ENCODE measurements around the gene IFT122. TPM values are rescaled to one million over a fixed set of nuclear protein-coding genes. Genes with fewer than 3 reads are reported as not detected.

Gene IFT122
- total and polyA plus RNA-seq, 4 donors: 26.5 to 44.0 (median 36.7) TPM

DNA sequence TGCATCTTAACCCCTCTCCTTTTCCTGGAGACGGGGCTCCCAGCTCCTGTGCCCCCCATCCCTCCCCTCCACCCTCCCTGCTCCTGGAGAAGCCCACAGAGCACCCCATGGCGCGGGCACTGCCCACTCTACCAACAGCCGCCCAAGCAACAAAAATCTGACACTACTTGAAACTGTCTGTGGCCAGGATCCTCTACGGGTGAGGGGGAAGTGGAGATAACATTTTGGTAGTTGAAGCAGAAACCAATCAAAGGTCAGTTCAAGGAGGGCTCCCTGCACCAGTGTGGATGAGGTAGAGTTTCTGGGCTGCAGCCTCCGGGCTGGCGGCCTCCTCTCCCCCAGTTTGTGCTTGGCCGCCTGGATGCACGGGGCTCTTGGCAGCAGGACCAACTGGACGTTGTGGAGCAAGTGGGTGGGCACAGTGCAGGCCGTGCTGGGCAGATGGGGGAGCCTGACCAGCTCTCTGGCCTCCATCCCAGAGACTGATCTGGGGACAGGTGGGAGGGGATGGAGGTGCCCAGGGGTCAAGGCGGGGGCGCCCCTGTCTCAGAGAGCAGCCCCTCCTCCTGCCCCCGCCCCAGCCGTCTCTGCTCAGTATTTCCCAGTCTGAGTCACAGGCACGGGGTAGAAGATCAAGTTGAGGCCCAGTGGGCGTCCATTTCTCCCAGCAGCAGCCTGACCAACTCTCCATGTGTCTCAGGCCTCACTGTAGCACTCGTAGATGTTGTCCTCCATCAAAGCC, 115.8 kb downstream of the IFT122 start:
- Histone ChIP-seq H3K4me3 (ENCODE audit: low read depth, low read length) (no peak overlapping the region), H3K4me1 (ENCODE audit: control insufficient read depth, insufficient read depth, low read length) (peaks cover 80% of the 10 kb centered on the region), H3K9me3 (ENCODE audit: control insufficient read depth, insufficient read depth, low read length) (no peaks in the 10 kb centered on the region), H3K36me3 (ENCODE audit: control insufficient read depth, insufficient read depth, low read length) (peaks cover 24% of the 10 kb centered on the region), H3K27ac (ENCODE audit: low read depth, low read length) (no peak overlapping the region), H3K27me3 (ENCODE audit: control insufficient read depth, insufficient read depth, low read length) (no peaks in the 10 kb centered on the region)
- peak in 1 of 6 donors; percentile 34 for DNase-seq (ENCODE audit: low read depth in 4 of 6, low spot score in 6 of 6)
- 76% methylated on average over 16 of the region's 18 CpGs for WGBS (ENCODE audit: insufficient coverage)

DNA sequence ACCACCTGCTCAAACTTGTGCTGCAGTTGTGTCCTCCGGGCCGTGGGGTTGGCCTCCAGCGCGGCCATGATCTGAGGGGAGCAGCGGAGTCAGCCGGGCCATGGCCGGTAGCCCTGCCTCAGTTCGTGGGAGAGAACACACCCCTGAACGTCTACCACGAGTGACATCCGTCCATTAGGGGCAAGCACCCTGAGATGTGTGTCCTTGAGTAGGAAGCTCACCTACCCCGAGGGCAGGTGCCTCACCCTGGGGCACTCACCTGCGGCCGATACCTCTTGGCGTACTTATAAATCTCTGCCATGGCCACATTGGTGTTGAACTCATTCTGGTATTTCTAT, 116.3 kb downstream of the IFT122 start:
- Histone ChIP-seq H3K9me3 (ENCODE audit: control insufficient read depth, insufficient read depth, low read length) (no peaks in the 10 kb centered on the region), H3K27ac (ENCODE audit: low read depth, low read length) (no peak overlapping the region), H3K4me3 (ENCODE audit: low read depth, low read length) (no peak overlapping the region), H3K27me3 (ENCODE audit: control insufficient read depth, insufficient read depth, low read length) (no peaks in the 10 kb centered on the region), H3K4me1 (ENCODE audit: control insufficient read depth, insufficient read depth, low read length) (peaks cover 85% of the 10 kb centered on the region), H3K36me3 (ENCODE audit: control insufficient read depth, insufficient read depth, low read length) (peaks cover 29% of the 10 kb centered on the region)
- WGBS (ENCODE audit: insufficient coverage): 97% methylated on average over 13 of the region's 15 CpGs
- no peak for DNase-seq (ENCODE audit: low read depth in 4 of 6, low spot score in 6 of 6)

DNA sequence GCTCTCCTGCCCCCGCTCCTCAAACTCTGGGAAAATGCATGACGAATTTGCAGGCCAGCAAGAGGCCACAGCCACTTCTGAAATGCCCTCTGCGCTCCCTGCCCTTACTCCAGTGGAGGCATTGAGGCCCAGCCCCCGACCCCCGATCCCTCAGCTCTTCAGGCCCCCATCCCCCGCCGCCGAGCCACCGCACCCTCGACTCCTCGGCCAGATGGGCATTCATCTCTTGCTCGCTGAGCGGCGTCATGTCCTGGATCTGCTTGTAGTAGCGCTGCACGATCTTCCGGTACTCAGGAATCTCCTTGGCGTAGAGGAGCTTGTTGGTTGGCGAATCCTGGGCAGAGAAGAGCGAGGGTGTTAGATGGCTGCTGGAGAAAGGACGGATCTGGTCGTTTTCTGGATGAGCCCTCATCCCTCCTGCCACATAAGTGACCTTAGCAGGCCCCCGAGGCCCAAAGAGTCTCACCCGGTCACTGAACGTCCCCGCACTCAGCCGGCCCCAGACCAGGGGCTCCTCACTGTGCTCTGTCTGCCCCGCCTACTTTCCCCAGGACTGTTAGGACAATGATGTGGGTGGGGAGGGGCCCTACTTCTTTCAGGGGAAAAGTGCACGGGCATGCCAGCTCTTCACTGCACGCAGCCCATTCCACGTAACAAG, 117.0 kb downstream of the IFT122 start:
- peaks cover 30% of the 10 kb centered on the region for H3K36me3 ChIP-seq (ENCODE audit: control insufficient read depth, insufficient read depth, low read length)
- DNase-seq (ENCODE audit: low read depth in 4 of 6, low spot score in 6 of 6): peak in 1 of 6 donors; percentile 7
- H3K4me3 ChIP-seq (ENCODE audit: low read depth, low read length): no peak overlapping the region
- no peaks in the 10 kb centered on the region for H3K27me3 ChIP-seq (ENCODE audit: control insufficient read depth, insufficient read depth, low read length)
- H3K9me3 ChIP-seq (ENCODE audit: control insufficient read depth, insufficient read depth, low read length): no peaks in the 10 kb centered on the region
- peaks cover 92% of the 10 kb centered on the region for H3K4me1 ChIP-seq (ENCODE audit: control insufficient read depth, insufficient read depth, low read length)
- WGBS (ENCODE audit: insufficient coverage): 64% methylated on average over 24 of the region's 31 CpGs
- H3K27ac ChIP-seq (ENCODE audit: low read depth, low read length): peak overlapping the region; percentile 15

DNA sequence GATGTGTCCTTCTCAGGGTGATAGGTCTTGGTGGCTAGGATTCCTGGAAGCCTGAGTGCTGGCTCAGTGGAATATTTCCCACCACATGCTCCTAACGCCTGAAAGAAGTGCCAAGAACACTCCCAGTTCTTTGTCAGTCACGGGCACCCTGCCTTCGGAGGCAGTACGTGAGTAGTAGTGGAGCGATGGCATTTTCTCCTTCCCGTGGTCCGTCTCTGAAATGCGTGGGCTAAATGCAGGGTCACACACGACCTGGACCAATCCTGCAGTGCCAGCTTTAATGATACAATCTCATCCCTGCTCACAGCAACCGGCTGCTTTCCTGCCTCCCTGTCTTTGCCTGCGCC, 117.5 kb downstream of the IFT122 start:
- Histone ChIP-seq H3K36me3 (ENCODE audit: control insufficient read depth, insufficient read depth, low read length) (peaks cover 32% of the 10 kb centered on the region), H3K9me3 (ENCODE audit: control insufficient read depth, insufficient read depth, low read length) (no peaks in the 10 kb centered on the region), H3K4me1 (ENCODE audit: control insufficient read depth, insufficient read depth, low read length) (peaks cover 90% of the 10 kb centered on the region), H3K27ac (ENCODE audit: low read depth, low read length) (no peak overlapping the region), H3K27me3 (ENCODE audit: control insufficient read depth, insufficient read depth, low read length) (no peaks in the 10 kb centered on the region), H3K4me3 (ENCODE audit: low read depth, low read length) (no peak overlapping the region)
- peak in 2 of 6 donors; percentile 56 to 91 for DNase-seq (ENCODE audit: low read depth in 4 of 6, low spot score in 6 of 6)
- WGBS (ENCODE audit: insufficient coverage): 45% methylated on average over 6 of the region's 11 CpGs

DNA sequence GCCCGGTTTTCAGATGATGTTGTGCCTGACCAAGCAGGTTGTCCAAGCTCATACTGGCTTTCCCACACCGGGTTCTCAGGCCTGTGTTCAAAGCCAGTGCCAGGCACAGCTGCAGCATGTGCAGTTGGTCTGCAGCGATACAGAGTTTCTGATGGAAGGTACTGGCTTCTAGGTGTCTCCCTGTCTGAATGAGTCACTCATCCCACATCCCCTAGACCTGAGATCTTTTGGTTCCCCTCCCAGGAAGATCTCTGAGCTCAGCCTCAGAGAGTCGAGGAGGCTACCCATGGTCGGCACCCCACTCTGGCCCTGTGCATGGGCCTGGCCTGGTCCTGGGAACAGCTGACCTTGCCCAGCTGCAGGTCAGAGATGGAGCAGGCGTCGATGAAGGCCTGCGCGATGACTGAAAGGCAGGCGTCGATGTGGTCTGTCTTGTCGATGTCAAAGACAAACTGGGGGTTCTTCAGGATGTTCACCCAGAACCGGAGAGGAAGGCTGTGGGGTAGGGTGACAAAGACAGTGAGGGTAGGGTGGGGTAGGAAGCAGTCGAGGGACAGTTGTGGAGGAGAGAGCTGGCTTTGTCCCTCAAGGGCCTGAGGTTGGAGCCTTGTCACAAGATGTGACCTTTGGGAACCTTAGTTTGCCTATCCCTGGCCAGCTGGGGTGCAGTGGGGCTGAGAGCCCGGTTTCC, 118.2 kb downstream of the IFT122 start:
- no peaks in the 10 kb centered on the region for H3K9me3 ChIP-seq (ENCODE audit: control insufficient read depth, insufficient read depth, low read length)
- DNase-seq (ENCODE audit: low read depth in 4 of 6, low spot score in 6 of 6): no peak
- WGBS (ENCODE audit: insufficient coverage): 88% methylated on average over 14 of the region's 15 CpGs
- H3K36me3 ChIP-seq (ENCODE audit: control insufficient read depth, insufficient read depth, low read length): peaks cover 39% of the 10 kb centered on the region
- H3K27me3 ChIP-seq (ENCODE audit: control insufficient read depth, insufficient read depth, low read length): no peaks in the 10 kb centered on the region
- no peak overlapping the region for H3K27ac ChIP-seq (ENCODE audit: low read depth, low read length)
- H3K4me1 ChIP-seq (ENCODE audit: control insufficient read depth, insufficient read depth, low read length): peaks cover 87% of the 10 kb centered on the region
- H3K4me3 ChIP-seq (ENCODE audit: low read depth, low read length): no peak overlapping the region

DNA sequence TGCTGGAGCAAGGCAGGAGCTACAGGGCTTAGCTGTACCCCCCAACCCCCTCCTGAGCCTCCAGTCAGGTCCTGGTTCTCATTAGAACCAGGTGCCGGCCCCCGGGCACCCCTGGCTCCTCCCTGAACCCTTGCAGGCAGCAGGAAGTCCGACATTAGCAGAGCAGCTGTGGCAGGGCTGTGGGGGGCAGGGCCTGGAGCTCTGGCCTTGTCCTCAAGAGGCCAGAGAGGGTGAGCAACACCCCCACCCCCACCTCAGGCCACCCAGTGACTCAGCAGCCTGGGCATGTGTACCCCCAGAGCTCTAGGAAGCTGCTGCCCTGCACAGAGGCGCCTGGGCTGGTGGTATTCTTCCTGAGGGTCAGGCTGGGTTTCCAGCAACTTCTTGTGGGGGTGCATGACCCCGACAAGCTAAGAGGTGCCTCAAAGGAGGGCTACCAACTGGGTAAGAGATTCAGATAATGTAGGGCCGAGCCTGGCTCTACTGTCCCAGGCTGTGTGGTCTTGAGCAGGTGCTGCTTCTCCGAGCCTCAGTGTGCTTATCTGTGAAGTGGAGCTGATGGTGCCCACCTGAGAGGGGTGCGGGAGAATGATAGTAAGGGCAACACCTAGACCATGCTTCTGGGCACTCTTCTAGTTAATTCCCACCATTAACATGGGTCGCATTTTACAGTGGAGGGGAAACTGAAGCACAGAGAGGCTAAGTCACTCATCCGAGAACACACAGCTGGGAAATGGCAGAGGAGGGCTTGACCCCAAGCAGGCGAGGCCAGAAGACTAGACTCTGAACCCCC, 118.9 kb downstream of the IFT122 start:
- H3K4me1 ChIP-seq (ENCODE audit: control insufficient read depth, insufficient read depth, low read length): peaks cover 80% of the 10 kb centered on the region

DNA sequence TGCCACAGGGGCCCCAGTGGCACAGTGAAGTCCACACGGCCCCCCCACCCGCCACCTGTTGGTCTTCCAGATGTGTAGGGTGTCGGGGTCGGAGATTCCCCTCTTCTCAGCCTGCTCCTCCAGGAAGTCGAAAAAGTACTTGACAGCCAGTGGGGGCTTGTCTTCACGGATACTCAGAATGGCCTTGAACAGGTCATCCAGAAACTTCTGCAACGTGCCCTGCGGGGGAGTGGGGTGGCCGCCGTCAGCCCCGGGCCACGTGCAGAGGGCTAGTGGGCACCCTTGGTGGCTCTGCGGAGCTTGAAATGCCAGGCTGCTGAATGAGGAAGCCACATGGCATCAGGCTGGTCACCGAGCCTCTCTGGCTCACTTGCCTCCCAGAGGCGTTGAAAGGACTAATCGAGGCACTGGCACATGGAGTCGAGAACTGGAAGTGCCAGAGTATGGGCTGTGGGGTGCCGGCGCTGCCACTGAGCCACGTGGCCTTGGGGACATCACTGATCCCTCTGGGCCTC, 119.6 kb downstream of the IFT122 start:
- H3K4me1 ChIP-seq (ENCODE audit: control insufficient read depth, insufficient read depth, low read length): peaks cover 76% of the 10 kb centered on the region
- no peak overlapping the region for H3K4me3 ChIP-seq (ENCODE audit: low read depth, low read length)
- H3K36me3 ChIP-seq (ENCODE audit: control insufficient read depth, insufficient read depth, low read length): peaks cover 46% of the 10 kb centered on the region
- 93% methylated on average over 20 of the region's 20 CpGs for WGBS (ENCODE audit: insufficient coverage)
- no peaks in the 10 kb centered on the region for H3K27me3 ChIP-seq (ENCODE audit: control insufficient read depth, insufficient read depth, low read length)
- no peak overlapping the region for H3K27ac ChIP-seq (ENCODE audit: low read depth, low read length)
- no peak for DNase-seq (ENCODE audit: low read depth in 4 of 6, low spot score in 6 of 6)
- H3K9me3 ChIP-seq (ENCODE audit: control insufficient read depth, insufficient read depth, low read length): no peaks in the 10 kb centered on the region

More for the DNA sequence above, 118.9 kb downstream of the IFT122 start:
- WGBS (ENCODE audit: insufficient coverage): 88% methylated on average over 10 of the region's 11 CpGs
- Histone ChIP-seq H3K27ac (ENCODE audit: low read depth, low read length) (no peak overlapping the region), H3K4me3 (ENCODE audit: low read depth, low read length) (no peak overlapping the region), H3K36me3 (ENCODE audit: control insufficient read depth, insufficient read depth, low read length) (peaks cover 41% of the 10 kb centered on the region), H3K9me3 (ENCODE audit: control insufficient read depth, insufficient read depth, low read length) (no peaks in the 10 kb centered on the region), H3K27me3 (ENCODE audit: control insufficient read depth, insufficient read depth, low read length) (no peaks in the 10 kb centered on the region)
- no peak for DNase-seq (ENCODE audit: low read depth in 4 of 6, low spot score in 6 of 6)

DNA sequence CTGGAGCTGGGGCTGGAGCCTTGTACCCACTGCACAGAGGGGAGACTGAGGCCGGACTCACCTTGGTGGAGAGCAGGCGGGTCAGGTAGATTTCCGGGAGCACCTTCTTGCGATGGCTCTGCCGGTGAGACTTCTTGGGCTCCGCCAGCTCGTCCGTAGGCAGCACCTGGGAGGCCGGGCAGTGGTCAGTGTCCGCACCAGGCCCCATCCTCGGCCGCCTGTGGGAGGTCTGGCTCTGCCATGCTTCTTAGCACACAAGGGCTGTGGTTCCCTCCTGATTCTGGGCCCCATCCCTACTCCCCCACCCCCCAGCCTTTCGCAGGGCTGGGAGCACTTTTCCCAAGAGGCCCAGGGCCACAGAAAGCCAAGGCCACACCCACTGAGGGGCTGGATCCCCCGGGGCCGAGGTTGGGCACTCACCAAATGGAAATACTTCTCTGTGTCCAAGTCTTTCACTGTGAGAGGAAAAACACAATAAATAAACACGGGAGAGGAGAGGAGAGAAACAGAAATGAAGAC, 120.3 kb downstream of the IFT122 start:
- Histone ChIP-seq H3K27me3 (ENCODE audit: control insufficient read depth, insufficient read depth, low read length) (no peaks in the 10 kb centered on the region), H3K27ac (ENCODE audit: low read depth, low read length) (peak overlapping the region; percentile 29), H3K4me3 (ENCODE audit: low read depth, low read length) (no peak overlapping the region), H3K36me3 (ENCODE audit: control insufficient read depth, insufficient read depth, low read length) (peaks cover 53% of the 10 kb centered on the region), H3K4me1 (ENCODE audit: control insufficient read depth, insufficient read depth, low read length) (peaks cover 68% of the 10 kb centered on the region), H3K9me3 (ENCODE audit: control insufficient read depth, insufficient read depth, low read length) (no peaks in the 10 kb centered on the region)
- DNase-seq (ENCODE audit: low read depth in 4 of 6, low spot score in 6 of 6): peak in 2 of 6 donors; percentile 5 to 60
- 72% methylated on average over 14 of the region's 16 CpGs for WGBS (ENCODE audit: insufficient coverage)
